Measurements from ENCODE around the gene RIC8B. TPM values are rescaled to one million over a fixed set of nuclear protein-coding genes. Genes with fewer than 3 reads are reported as not detected.

Gene RIC8B
- total RNA-seq, 1 experiment from 2014 or later, result 29.0 TPM

GRCh38 chr12:106841510-106842302 is 67.2 kb downstream of the RIC8B start:
- no peak overlapping the region for H3K4me3 Mint-ChIP-seq
- no peak overlapping the region for H3K56ac ChIP-seq (ENCODE audit: insufficient read length, low read depth, low read length)
- H3K4me1 Mint-ChIP-seq, result peaks cover 9 to 21% of the 10 kb centered on the region in 2 experiments
- no peak overlapping the region for H2AFZ ChIP-seq (ENCODE audit: low read length)
- H3K9me3 ChIP-seq (ENCODE audit: control insufficient read depth, low read depth, low read length), result no peaks in the 10 kb centered on the region
- no peak overlapping the region for H4K5ac ChIP-seq (ENCODE audit: insufficient read length, low read depth, low read length)
- no CpG with 5 or more reads among the region's 1 CpG for WGBS (ENCODE audit: extremely low coverage, insufficient read length, low lambda C conversion rate)
- no peak overlapping the region for H4K91ac ChIP-seq (ENCODE audit: insufficient read length, low read depth, low read length)
- no peak overlapping the region for H3K27ac ChIP-seq (ENCODE audit: insufficient read length, low read depth, low read length)
- no peaks in the 10 kb centered on the region for H3K27me3 ChIP-seq (ENCODE audit: insufficient read depth, low read length)
- no peak overlapping the region for H2BK15ac ChIP-seq (ENCODE audit: low read depth, low read length)
- no peaks in the 10 kb centered on the region for H4K20me1 ChIP-seq (ENCODE audit: control insufficient read depth, insufficient read depth, insufficient read length)
- H3K4me1 ChIP-seq (ENCODE audit: insufficient read depth, low read length), result peaks cover 5% of the 10 kb centered on the region; the same call in 1 of the 2 replicates
- no peak overlapping the region for H2BK5ac ChIP-seq (ENCODE audit: insufficient read length, low read length)
- no peaks in the 10 kb centered on the region for H3K79me2 ChIP-seq (ENCODE audit: insufficient read depth, low read length)
- H3K27me3 Mint-ChIP-seq (ENCODE audit: low read depth), result no peaks in the 10 kb centered on the region
- no peak overlapping the region for H3K9ac ChIP-seq (ENCODE audit: extremely low read depth, insufficient read length, low read length)
- no peaks in the 10 kb centered on the region for H3K79me1 ChIP-seq (ENCODE audit: insufficient read depth, low read depth, low read length, poor library complexity, severe bottlenecking)
- TF ChIP-seq CTCF (conservative IDR thresholded peaks at IDR 0.05), result peak; percentile 77
- H2BK120ac ChIP-seq (ENCODE audit: low read depth, low read length, poor library complexity, severe bottlenecking), result no peak overlapping the region
- DNase-seq, result no peak
- peaks cover 2 to 11% (median 9%) of the 10 kb centered on the region in 3 experiments; a peak in 4 of 7 replicates for H3K36me3 Mint-ChIP-seq (ENCODE audit: insufficient read depth in 1 of 3, low read depth in 3 of 3)
- no peak overlapping the region for H2BK20ac ChIP-seq (ENCODE audit: low read depth, low read length, poor library complexity, severe bottlenecking)
- H2AK5ac ChIP-seq (ENCODE audit: insufficient read length, low read length), result no peak overlapping the region
- H2BK12ac ChIP-seq (ENCODE audit: insufficient read length, low read depth, low read length), result no peak overlapping the region
- no peak overlapping the region for H3K4me2 ChIP-seq (ENCODE audit: insufficient read depth, insufficient read length, low read length)
- no peak overlapping the region for H3K23ac ChIP-seq (ENCODE audit: insufficient read length, low read depth, low read length)
- H3T11ph ChIP-seq (ENCODE audit: low read length), result no peak overlapping the region
- no peaks in the 10 kb centered on the region for H3K9me3 Mint-ChIP-seq
- H4K8ac ChIP-seq (replicated peaks; ENCODE audit: insufficient read length, low read depth, low read length), result no peak overlapping the region
- H3K23me2 ChIP-seq (ENCODE audit: insufficient read length, low read depth, low read length, poor library complexity, severe bottlenecking), result no peaks in the 10 kb centered on the region
- H3K4ac ChIP-seq (ENCODE audit: low read depth, low read length), result no peak overlapping the region
- no peak overlapping the region for H3K18ac ChIP-seq (ENCODE audit: insufficient read length, low read depth, low read length)
- no peak overlapping the region for H3K27ac Mint-ChIP-seq
- H3K14ac ChIP-seq (ENCODE audit: insufficient read depth, low read length), result no peak overlapping the region

Data from H9 (cell line).